Mucosa of descending colon (tissue), 3 donors: ENCODE measurements around the gene DDX39B. TPM values are rescaled to one million over a fixed set of nuclear protein-coding genes. Genes with fewer than 3 reads are reported as not detected.
"Not testable (repeated sequence)": the region's sequence is repeated elsewhere in the genome, so short reads cannot be mapped to it uniquely, and the experiment has no call there.

Source experiments
- ATAC-seq: fragments of 200-7000 bp; cut with Tn5 transposase; one replicate; pipeline ENCODE4 v1.9.1; 2020; ENCODE audit warnings: mild to moderate bottlenecking, moderate library complexity
- DNase-seq, 3 donors: peaks; one replicate each; pipeline ENCODE4 v3.0.0-alpha.2; 2020
- H3K36me3 ChIP-seq: fragments of 200-600 bp; one replicate; pipeline ENCODE4 v1.8.0; 2021; ENCODE audit warnings: low read depth, mild to moderate bottlenecking
- H3K4me1 ChIP-seq: fragments of 200-600 bp; one replicate; pipeline ENCODE4 v1.8.0; 2021; ENCODE audit warnings: low read depth, mild to moderate bottlenecking
- H3K4me3 ChIP-seq: fragments of 200-600 bp; one replicate; pipeline ENCODE4 v1.8.0; 2021; ENCODE audit warnings: mild to moderate bottlenecking
- H3K9me3 ChIP-seq: fragments of 200-600 bp; one replicate; pipeline ENCODE4 v1.8.0; 2021; ENCODE audit warnings: mild to moderate bottlenecking
- intact Hi-C, 2 donors: fragments of 100-400 bp; cut with DNase I in 1 of 2; cut with micrococcal nuclease in 1 of 2; formaldehyde crosslinking; loops; one replicate each; pipeline versions ENCODE4 v1.11.0 to v1.11.1; 2022; cut with DNase I, micrococcal nuclease
- total RNA-seq, 3 donors: library from RNA; stranded (reverse); fragmentation: NEBNext Ultra II Directional in 2 of 3; extraction: Animal tissue kit (Norgen Biotek cat#: 25700) in 2 of 3; gene quantifications; one replicate each; pipeline versions ENCODE4 v1.2.1 to v1.2.4, GENCODE V29; 2021 to 2023
- TF ChIP-seq, protein P1 (sequence below): fragments of 200-600 bp; IDR thresholded peaks from one replicate; pipeline ENCODE4 v1.8.0; 2022; ENCODE audit warnings: antibody characterized with exemption, mild to moderate bottlenecking
- donor health status: DM: no; HTN: no; CAD: no; lungs with moderate emphysema.
- donor health status: DM: no; HTN: no; CAD: no.
- donor health status: DM: no; HTN: yes; CAD: no.

Gene DDX39B
- total RNA-seq, 3 donors from 2014 or later, result 239 to 309 (median 295) TPM

DNA sequence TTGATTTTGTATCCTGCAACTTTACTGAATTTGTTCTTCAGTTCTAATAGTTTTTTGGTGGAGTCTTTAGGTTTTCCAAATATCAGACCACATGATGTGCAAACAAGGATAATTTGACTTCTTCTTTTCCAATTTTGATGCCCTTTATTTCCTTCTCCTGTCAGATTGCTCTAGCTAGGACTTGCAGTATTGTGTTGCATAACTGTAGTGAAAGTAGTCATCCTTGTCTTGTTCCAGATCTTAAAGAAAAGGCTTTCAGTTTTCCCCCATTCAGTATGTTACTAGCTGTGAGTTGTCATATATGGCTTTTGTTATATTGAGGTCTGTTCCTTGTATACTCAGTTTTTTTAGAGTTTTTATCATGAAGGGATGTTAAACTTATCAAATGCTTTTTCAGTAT lies 39.2 kb downstream of the DDX39B start:
- peaks cover 6% of the 10 kb centered on the region for H3K4me1 ChIP-seq
- H3K4me3 ChIP-seq, result no peak overlapping the region
- intact Hi-C loops, result no loop called here
- DNase-seq (no peak), ATAC-seq (no peak)
- no peaks in the 10 kb centered on the region for H3K36me3 ChIP-seq
- TF ChIP-seq, protein P1, sequence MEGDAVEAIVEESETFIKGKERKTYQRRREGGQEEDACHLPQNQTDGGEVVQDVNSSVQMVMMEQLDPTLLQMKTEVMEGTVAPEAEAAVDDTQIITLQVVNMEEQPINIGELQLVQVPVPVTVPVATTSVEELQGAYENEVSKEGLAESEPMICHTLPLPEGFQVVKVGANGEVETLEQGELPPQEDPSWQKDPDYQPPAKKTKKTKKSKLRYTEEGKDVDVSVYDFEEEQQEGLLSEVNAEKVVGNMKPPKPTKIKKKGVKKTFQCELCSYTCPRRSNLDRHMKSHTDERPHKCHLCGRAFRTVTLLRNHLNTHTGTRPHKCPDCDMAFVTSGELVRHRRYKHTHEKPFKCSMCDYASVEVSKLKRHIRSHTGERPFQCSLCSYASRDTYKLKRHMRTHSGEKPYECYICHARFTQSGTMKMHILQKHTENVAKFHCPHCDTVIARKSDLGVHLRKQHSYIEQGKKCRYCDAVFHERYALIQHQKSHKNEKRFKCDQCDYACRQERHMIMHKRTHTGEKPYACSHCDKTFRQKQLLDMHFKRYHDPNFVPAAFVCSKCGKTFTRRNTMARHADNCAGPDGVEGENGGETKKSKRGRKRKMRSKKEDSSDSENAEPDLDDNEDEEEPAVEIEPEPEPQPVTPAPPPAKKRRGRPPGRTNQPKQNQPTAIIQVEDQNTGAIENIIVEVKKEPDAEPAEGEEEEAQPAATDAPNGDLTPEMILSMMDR, result no peak
- no peaks in the 10 kb centered on the region for H3K9me3 ChIP-seq

DNA sequence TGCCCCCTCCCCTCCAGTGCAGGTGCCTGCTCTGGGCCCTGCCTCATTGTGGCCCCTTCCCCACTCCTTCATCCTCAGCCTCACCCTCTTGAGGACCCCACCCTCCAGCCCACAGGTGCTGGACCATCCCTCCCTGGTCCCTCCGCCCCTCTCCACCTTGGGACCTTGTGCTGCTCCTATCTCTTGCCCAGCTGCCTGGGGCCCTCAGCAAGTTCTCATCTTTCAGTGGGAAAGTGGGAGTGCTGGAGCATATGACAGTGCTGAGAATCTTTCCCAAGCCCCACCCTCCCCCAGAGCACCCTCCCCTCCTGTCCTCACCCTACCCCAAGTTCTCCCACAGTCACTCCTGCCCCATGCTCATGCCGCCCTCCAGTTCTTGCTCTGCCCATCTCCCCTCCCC lies 42.2 kb downstream of the DDX39B start:
- not testable (repeated sequence) for H3K9me3 ChIP-seq, H3K36me3 ChIP-seq, ATAC-seq, H3K4me3 ChIP-seq, DNase-seq
- intact Hi-C loops, result loop anchor here in 1 of 2 donors (10.0 kb wide), 1 partner anchor 95 kb away; the partner anchor contains the start of gene NCR3
- H3K4me1 ChIP-seq, result peaks cover 12% of the 10 kb centered on the region

DNA sequence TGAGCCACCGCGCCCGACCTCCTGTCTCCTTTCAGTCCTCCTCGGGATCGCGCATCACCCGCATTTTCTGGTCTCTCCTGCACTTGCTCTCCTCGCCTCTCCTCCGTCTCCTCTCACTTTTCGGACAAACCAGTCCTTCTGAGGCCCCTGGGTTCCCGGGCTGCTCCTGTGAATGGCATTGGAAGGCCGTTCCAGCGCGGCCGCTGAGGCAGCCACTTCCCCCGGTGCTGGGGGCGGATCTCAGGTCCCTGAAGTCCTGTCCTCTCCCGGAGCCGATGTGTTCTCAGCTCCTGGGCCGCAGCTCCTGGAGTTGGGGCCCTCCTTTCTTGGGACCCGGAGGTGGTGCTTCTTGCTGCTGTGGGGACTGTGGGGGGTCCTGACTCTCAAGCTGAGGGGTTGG lies 43.1 kb downstream of the DDX39B start:
- H3K4me1 ChIP-seq, result peaks cover 12% of the 10 kb centered on the region
- H3K4me3 ChIP-seq, result no peak overlapping the region
- H3K9me3 ChIP-seq, result no peaks in the 10 kb centered on the region
- no peak for ATAC-seq
- H3K36me3 ChIP-seq, result no peaks in the 10 kb centered on the region
- TF ChIP-seq, protein P1, result no peak
- intact Hi-C loops, result loop anchor here in 1 of 2 donors (10.0 kb wide), 1 partner anchor 96 kb away; the partner anchor contains the start of gene NCR3
- DNase-seq, result peak in 2 of 3 donors; percentile 12 to 62

DNA sequence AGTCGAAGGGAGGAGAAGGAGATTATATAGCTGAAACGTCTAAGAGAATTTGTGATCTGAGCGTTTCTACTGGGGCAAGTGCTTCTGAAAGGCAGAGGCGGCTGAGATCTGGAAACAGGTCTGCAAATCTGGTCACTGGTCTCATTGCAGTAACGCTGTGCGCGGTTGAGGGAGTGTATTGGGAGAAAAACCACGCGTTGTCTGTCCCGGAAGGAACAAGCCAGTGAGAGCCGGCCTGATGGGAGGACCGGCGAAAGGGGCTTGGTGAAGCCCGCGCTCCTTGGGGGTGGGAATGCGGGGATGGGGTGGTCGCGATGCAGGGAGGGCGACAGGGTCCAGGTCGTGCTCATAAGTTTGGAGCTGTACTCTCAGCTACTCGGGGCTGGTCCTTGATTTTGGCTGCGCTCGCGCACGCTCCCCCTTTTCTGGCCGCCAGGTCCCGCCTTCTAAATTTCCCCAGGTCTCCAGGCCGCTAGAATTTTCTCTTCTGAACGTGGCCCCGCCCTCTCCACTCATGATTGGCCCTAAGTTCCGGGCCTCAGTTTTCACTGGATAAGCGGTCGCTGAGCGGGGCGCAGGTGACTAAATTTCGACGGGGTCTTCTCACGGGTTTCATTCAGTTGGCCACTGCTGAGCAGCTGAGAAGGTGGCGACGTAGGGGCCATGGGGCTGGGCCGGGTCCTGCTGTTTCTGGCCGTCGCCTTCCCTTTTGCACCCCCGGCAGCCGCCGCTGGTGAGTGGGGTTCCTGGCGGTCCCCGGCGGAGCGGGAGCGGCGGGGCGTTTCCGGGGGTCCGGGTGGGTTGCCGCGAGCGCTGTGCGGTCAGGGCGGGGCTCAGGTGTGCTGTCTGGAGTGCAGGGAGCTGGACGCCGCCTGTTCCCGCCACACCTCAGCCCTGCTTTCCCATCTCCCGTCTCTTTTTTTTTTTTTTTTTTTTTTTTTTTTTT lies 44.0 kb downstream of the DDX39B start, which contains the start of gene MICB:
Gene MICB, plus strand, starts transcription at position 615 of the 946 bp plus-strand sequence. Its CDS starts 49 bp downstream, at position 664.
- Histone ChIP-seq H3K9me3 (no peaks in the 10 kb centered on the region), H3K4me1 (peaks cover 12% of the 10 kb centered on the region), H3K36me3 (no peaks in the 10 kb centered on the region), H3K4me3 (no peak within 1 kb of the TSS)
- DNase-seq, result peak; percentile 78 to 87 (median 86)
- intact Hi-C loops, result loop anchor here in 1 of 2 donors (10.0 kb wide), 1 partner anchor 97 kb away; the partner anchor contains the start of gene NCR3
- ATAC-seq, result peak; percentile 77
- TF ChIP-seq, protein P1, result no peak

DNA sequence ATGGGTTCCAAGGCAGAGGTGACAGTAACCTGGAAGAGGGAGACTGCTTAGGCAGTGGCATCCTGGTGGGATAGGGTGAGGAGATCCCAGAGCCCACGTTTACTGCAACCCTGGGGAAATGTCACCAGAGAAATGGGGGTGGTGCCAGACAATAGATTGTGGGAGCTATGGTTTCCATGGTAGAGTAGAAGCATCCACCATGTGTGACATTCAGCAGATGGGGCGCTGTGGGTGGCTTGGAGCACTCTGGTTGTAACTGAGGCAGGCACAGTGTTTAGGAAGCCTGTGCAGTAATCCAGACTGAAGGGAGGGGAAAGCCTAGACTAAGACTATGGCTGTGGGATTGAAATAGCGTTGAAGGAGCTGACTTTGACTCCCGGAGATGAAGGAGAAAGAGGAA lies 45.0 kb downstream of the DDX39B start:
- not testable (repeated sequence) for H3K9me3 ChIP-seq, H3K36me3 ChIP-seq, H3K4me3 ChIP-seq, DNase-seq, ATAC-seq
- peaks cover 12% of the 10 kb centered on the region for H3K4me1 ChIP-seq
- intact Hi-C loops, result loop anchor here in 1 of 2 donors (10.0 kb wide), 1 partner anchor 98 kb away; the partner anchor contains the start of gene NCR3

DNA sequence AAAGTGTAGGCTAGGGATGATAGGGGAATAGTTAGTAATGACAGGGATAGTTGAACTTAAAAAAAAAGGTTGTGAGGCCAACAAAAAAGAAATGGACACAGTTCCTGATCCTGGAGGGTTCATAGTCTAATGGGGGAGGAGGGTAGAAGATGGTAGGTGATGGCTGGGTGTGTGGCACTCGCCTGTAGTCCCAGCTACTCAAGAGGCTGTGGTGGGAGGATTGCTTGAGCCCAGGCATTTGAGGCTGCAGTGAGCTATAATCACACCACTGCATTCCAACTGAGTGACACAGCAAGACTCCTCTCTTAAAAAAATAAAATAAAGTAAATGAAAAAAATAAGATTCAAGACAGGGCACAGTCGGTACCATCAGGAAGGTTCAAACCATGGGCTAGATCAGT lies 46.2 kb downstream of the DDX39B start:
- Histone ChIP-seq H3K36me3 (no peaks in the 10 kb centered on the region), H3K4me3 (no peak overlapping the region), H3K9me3 (no peaks in the 10 kb centered on the region), H3K4me1 (peaks cover 12% of the 10 kb centered on the region)
- DNase-seq (no peak), ATAC-seq (no peak)
- TF ChIP-seq, protein P1, result no peak
- intact Hi-C loops, result loop anchor here in 1 of 2 donors (10.0 kb wide), 1 partner anchor 99 kb away; the partner anchor contains the start of gene NCR3
